ENCODE measurements around the gene VDR.

- TF ChIP-seq EZH2 (optimal IDR thresholded peaks at IDR 0.05; ENCODE audit: low read depth, low read length) = no peak
- TF ChIP-seq CTCF (IDR thresholded peaks at IDR 0.05; ENCODE audit: low read length) = no peak
Observed at GRCh38 chr12:47804171-47804570, 100.6 kb downstream of the VDR start.
